Neural cell (in vitro differentiated cells): ENCODE measurements around the gene ADAR. TPM values are rescaled to one million over a fixed set of nuclear protein-coding genes. Genes with fewer than 3 reads are reported as not detected.

ENCODE experiments used
- H2AFZ ChIP-seq: fragments of 200-600, 300-800 bp; sonication (generic), shearing (Covaris generic); 2 replicates; pipeline ENCODE4 v1.6.0; 2014; ENCODE audit warnings: low read depth, mild to moderate bottlenecking, antibody characterized with exemption, low read length, moderate library complexity
- H3F3A ChIP-seq: fragments of 200-600 bp; shearing (Covaris generic); 2 replicates; pipeline ENCODE4 v1.6.1; 2016; ENCODE audit warnings: mild to moderate bottlenecking, moderate library complexity, mixed read lengths, antibody characterized with exemption, low read length; ENCODE audit not compliant: insufficient read depth, poor library complexity, severe bottlenecking
- H3K27ac ChIP-seq: fragments of 200-600, 300-800 bp; sonication (generic), shearing (Covaris generic); 2 replicates; pipeline ENCODE4 v1.5.1; 2014; ENCODE audit warnings: mild to moderate bottlenecking, low read length, moderate library complexity
- H3K27me3 ChIP-seq: fragments of 300-800, 200-600 bp; sonication (generic), shearing (Covaris generic); 2 replicates; pipeline ENCODE4 v1.6.0; 2014; ENCODE audit warnings: mild to moderate bottlenecking, low read depth, low read length, moderate library complexity; ENCODE audit not compliant: insufficient read depth
- H3K36me3 ChIP-seq: fragments of 300-800, 200-600 bp; sonication (generic), shearing (Covaris generic); 2 replicates; pipeline ENCODE4 v1.5.1; 2014; ENCODE audit warnings: mild to moderate bottlenecking, antibody characterized with exemption, low read length, moderate library complexity; ENCODE audit not compliant: insufficient read depth
- H3K4me2 ChIP-seq: fragments of 300-800, 200-600 bp; sonication (generic), shearing (Covaris generic); 2 replicates; pipeline ENCODE4 v1.6.0; 2014; ENCODE audit warnings: mild to moderate bottlenecking, low read length
- H3K4me3 ChIP-seq: fragments of 300-800, 200-600 bp; sonication (generic), shearing (Covaris generic); 2 replicates; pipeline ENCODE4 v1.5.1; 2014; ENCODE audit warnings: mild to moderate bottlenecking, low read length, moderate library complexity
- H3K79me2 ChIP-seq: fragments of 200-600 bp; shearing (Covaris generic); replicated peaks from 2 replicates; pipeline ENCODE4 v1.6.0; 2014; ENCODE audit warnings: mild to moderate bottlenecking, low read length, moderate library complexity; ENCODE audit not compliant: insufficient read depth
- H3K9ac ChIP-seq: fragments of 300-800, 200-600 bp; sonication (generic), shearing (Covaris generic); 2 replicates; pipeline ENCODE4 v1.6.1; 2016; ENCODE audit warnings: mild to moderate bottlenecking, low read length, mixed read lengths
- H3K9me2 ChIP-seq: fragments of 200-600 bp; shearing (Covaris generic); 2 replicates; pipeline ENCODE4 v1.6.1; 2016; ENCODE audit warnings: mild to moderate bottlenecking, low read length, mixed read lengths; ENCODE audit not compliant: insufficient read depth
- H3K9me3 ChIP-seq: fragments of 200-600, 300-800 bp; sonication (generic), shearing (Covaris generic); 2 replicates; pipeline ENCODE4 v1.6.1; 2016; ENCODE audit warnings: mild to moderate bottlenecking, mixed run types, low read length, moderate library complexity, mixed read lengths
- H4K20me1 ChIP-seq: fragments of 200-600 bp; shearing (Covaris generic); 2 replicates; pipeline ENCODE4 v1.6.1; 2016; ENCODE audit warnings: mild to moderate bottlenecking, mixed run types; ENCODE audit not compliant: insufficient read depth
- CTCF ChIP-seq: fragments of 450-650 bp; IDR thresholded peaks from 2 replicates; pipeline ENCODE4 v1.5.1; 2014; ENCODE audit warnings: antibody characterized with exemption, mild to moderate bottlenecking, moderate library complexity; ENCODE audit not compliant: poor library complexity, severe bottlenecking
- EP300 ChIP-seq: fragments of 450-650 bp; conservative IDR thresholded peaks from 2 replicates; pipeline ENCODE4 v1.6.1; 2014; ENCODE audit warnings: antibody characterized with exemption, mild to moderate bottlenecking, moderate library complexity; ENCODE audit not compliant: poor library complexity, severe bottlenecking
- EZH2 ChIP-seq: fragments of 200-600, 300-800 bp; shearing (Covaris generic), sonication (generic); IDR thresholded peaks from 2 replicates; pipeline ENCODE4 v1.6.1; 2014; ENCODE audit warnings: antibody characterized with exemption, low read length, borderline replicate concordance, mild to moderate bottlenecking; ENCODE audit not compliant: insufficient read depth, poor library complexity, severe bottlenecking
- MXI1 ChIP-seq: fragments of 450-650 bp; conservative IDR thresholded peaks from 2 replicates; pipeline ENCODE4 v1.6.1; 2014; ENCODE audit warnings: antibody characterized with exemption, mild to moderate bottlenecking; ENCODE audit not compliant: poor library complexity, severe bottlenecking
- POLR2AphosphoS5 ChIP-seq: IDR thresholded peaks from 2 replicates; pipeline ENCODE4 v1.6.1; 2012
- RAD21 ChIP-seq: fragments of 450-650 bp; conservative IDR thresholded peaks from 2 replicates; pipeline ENCODE4 v1.6.1; 2014; ENCODE audit warnings: antibody characterized with exemption, mild to moderate bottlenecking, moderate library complexity
- SMC3 ChIP-seq: fragments of 450-650 bp; conservative IDR thresholded peaks from 2 replicates; pipeline ENCODE4 v1.6.1; 2014; ENCODE audit warnings: antibody characterized with exemption, mild to moderate bottlenecking, moderate library complexity; ENCODE audit not compliant: poor library complexity
- TAF1 ChIP-seq: IDR thresholded peaks from 2 replicates; pipeline ENCODE4 v1.6.1; 2012; ENCODE audit warnings: low read depth
- polyA plus RNA-seq: library from polyadenylated mRNA; depleted of rRNA; stranded (reverse); fragments of >200 nt; gene quantifications from 2 replicates; pipeline ENCODE4 v1.2.3, GENCODE V29; 2014
- TF ChIP-seq, protein P1 (sequence below): IDR thresholded peaks from 2 replicates; pipeline ENCODE4 v1.6.1; 2012; ENCODE audit warnings: borderline replicate concordance

The ADAR gene
- polyA plus RNA-seq, 1 donor from 2014 or later, result 51.4 TPM

DNA sequence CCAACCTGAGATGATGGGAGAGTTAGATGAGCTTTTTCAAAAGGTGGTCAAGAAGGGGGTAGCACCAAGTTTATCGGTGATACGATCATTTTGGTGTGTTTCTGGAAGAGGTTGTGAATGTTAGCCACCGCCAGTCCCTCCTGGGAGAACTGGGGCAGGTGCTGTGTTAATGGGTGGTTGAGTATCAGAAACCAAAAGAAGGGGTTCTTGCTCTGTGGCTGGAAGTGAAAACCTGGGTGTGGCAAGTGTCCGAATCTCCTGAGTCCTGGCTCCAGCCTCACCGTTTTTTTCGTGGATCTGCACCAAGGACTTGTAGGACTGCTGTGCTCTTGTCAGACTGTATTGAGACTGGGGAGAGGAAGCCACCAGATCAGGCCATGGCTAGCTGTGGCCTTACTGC lies 57.3 kb downstream of the ADAR start:
- TF ChIP-seq MXI1, result no peak
- no peak for TF ChIP-seq EZH2
- TF ChIP-seq, protein P1, sequence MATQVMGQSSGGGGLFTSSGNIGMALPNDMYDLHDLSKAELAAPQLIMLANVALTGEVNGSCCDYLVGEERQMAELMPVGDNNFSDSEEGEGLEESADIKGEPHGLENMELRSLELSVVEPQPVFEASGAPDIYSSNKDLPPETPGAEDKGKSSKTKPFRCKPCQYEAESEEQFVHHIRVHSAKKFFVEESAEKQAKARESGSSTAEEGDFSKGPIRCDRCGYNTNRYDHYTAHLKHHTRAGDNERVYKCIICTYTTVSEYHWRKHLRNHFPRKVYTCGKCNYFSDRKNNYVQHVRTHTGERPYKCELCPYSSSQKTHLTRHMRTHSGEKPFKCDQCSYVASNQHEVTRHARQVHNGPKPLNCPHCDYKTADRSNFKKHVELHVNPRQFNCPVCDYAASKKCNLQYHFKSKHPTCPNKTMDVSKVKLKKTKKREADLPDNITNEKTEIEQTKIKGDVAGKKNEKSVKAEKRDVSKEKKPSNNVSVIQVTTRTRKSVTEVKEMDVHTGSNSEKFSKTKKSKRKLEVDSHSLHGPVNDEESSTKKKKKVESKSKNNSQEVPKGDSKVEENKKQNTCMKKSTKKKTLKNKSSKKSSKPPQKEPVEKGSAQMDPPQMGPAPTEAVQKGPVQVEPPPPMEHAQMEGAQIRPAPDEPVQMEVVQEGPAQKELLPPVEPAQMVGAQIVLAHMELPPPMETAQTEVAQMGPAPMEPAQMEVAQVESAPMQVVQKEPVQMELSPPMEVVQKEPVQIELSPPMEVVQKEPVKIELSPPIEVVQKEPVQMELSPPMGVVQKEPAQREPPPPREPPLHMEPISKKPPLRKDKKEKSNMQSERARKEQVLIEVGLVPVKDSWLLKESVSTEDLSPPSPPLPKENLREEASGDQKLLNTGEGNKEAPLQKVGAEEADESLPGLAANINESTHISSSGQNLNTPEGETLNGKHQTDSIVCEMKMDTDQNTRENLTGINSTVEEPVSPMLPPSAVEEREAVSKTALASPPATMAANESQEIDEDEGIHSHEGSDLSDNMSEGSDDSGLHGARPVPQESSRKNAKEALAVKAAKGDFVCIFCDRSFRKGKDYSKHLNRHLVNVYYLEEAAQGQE, result no peak
- TF ChIP-seq POLR2AphosphoS5, result no peak
- no peak for TF ChIP-seq TAF1
- no peak for TF ChIP-seq EP300
- TF ChIP-seq RAD21, result no peak
- TF ChIP-seq CTCF, result no peak
- no peak for TF ChIP-seq SMC3
- Histone ChIP-seq H3K9ac (no peak overlapping the region), H4K20me1 (no peaks in the 10 kb centered on the region)

GRCh38 chr1:154550070-154550469 lies 57.9 kb downstream of the ADAR start:
- Histone ChIP-seq H2AFZ (no peak overlapping the region), H3K4me3 (no peak overlapping the region), H3K27me3 (no peaks in the 10 kb centered on the region), H3K4me2 (no peak overlapping the region), H3K27ac (no peak overlapping the region), H3F3A (no peaks in the 10 kb centered on the region), H3K9me3 (no peaks in the 10 kb centered on the region), H4K20me1 (no peaks in the 10 kb centered on the region), H3K79me2 (no peaks in the 10 kb centered on the region), H3K36me3 (peaks cover 5% of the 10 kb centered on the region), H3K9me2 (no peaks in the 10 kb centered on the region), H3K9ac (no peak overlapping the region)
- TF ChIP-seq EZH2 (no peak), MXI1 (no peak), EP300 (no peak), RAD21 (no peak), SMC3 (no peak), CTCF (no peak), TAF1 (no peak), POLR2AphosphoS5 (no peak)
- TF ChIP-seq, protein P1, result no peak

More for the DNA sequence above, 57.3 kb downstream of the ADAR start:
- Histone ChIP-seq H3K9me3 (no peaks in the 10 kb centered on the region), H3K4me2 (no peak overlapping the region), H3K9me2 (no peaks in the 10 kb centered on the region), H3K27me3 (no peaks in the 10 kb centered on the region), H3K79me2 (peaks cover 3% of the 10 kb centered on the region), H3K4me3 (no peak overlapping the region), H3K36me3 (peaks cover 5% of the 10 kb centered on the region), H2AFZ (no peak overlapping the region), H3K27ac (no peak overlapping the region), H3F3A (no peaks in the 10 kb centered on the region)
